WTC11 (cell line): Measurements from ENCODE around the gene SUN2. TPM values are rescaled to one million over a fixed set of nuclear protein-coding genes. Genes with fewer than 3 reads are reported as not detected.

ENCODE experiments used
- ATAC-seq: fragments of 200-7000 bp; cut with Tn5 transposase; 2 replicates; pipeline ENCODE4 v1.10.0; 2021; ENCODE audit warnings: mild to moderate bottlenecking, moderate library complexity
- CTCF ChIA-PET: fragments of 300-600 bp; sonication (Branson Sonifier 250); formaldehyde crosslinking; loops from one replicate; lab custom pipeline; 2021; ENCODE audit warnings: antibody characterized with exemption; lab: Charles Lee
- POLR2A ChIA-PET: fragments of 350-600 bp; sonication (Branson Sonifier 250); formaldehyde crosslinking; loops from one replicate; lab custom pipeline; 2021; ENCODE audit warnings: antibody characterized with exemption; lab: Charles Lee
- DNase-seq: peaks from one replicate; pipeline ENCODE4 v3.0.0; 2021; ENCODE audit warnings: low spot score
- H3K27ac Mint-ChIP-seq: 2 replicates; pipeline ENCODE4 v1.8.0; 2021; ENCODE audit warnings: mixed read lengths
- H3K27me3 Mint-ChIP-seq: 2 replicates; pipeline ENCODE4 v1.8.0; 2021; ENCODE audit warnings: low read depth, mild to moderate bottlenecking, moderate library complexity, mixed read lengths
- H3K36me3 Mint-ChIP-seq: 2 replicates; pipeline ENCODE4 v1.8.0; 2021; ENCODE audit warnings: mixed read lengths
- H3K4me1 Mint-ChIP-seq: 2 replicates; pipeline ENCODE4 v1.8.0; 2022; ENCODE audit warnings: mixed read lengths
- H3K4me3 Mint-ChIP-seq: 2 replicates; pipeline ENCODE4 v1.8.0; 2021; ENCODE audit warnings: mild to moderate bottlenecking, moderate library complexity, mixed read lengths
- H3K9me3 Mint-ChIP-seq: 2 replicates; pipeline ENCODE4 v1.8.0; 2021; ENCODE audit warnings: mixed read lengths
- AFF4 ChIP-seq: sonication (generic); formaldehyde crosslinking; IDR thresholded peaks from 2 replicates; pipeline ENCODE4 v1.8.1; 2023; ENCODE audit warnings: mild to moderate bottlenecking, missing genetic modification reagents, borderline replicate concordance
- CBFB ChIP-seq: sonication (generic); formaldehyde crosslinking; IDR thresholded peaks from 2 replicates; pipeline ENCODE4 v1.8.1; 2022; ENCODE audit warnings: mild to moderate bottlenecking, low read depth, missing genetic modification reagents
- CREB1 ChIP-seq: sonication (generic); formaldehyde crosslinking; IDR thresholded peaks from 2 replicates; pipeline ENCODE4 v1.8.0; 2023; ENCODE audit warnings: mild to moderate bottlenecking, missing genetic modification reagents
- E2F1 ChIP-seq: sonication (generic); formaldehyde crosslinking; IDR thresholded peaks from 2 replicates; pipeline ENCODE4 v1.8.0; 2022; ENCODE audit warnings: mild to moderate bottlenecking, missing genetic modification reagents
- E2F5 ChIP-seq: sonication (generic); formaldehyde crosslinking; IDR thresholded peaks from 2 replicates; pipeline ENCODE4 v1.8.1; 2022; ENCODE audit warnings: mild to moderate bottlenecking, moderate library complexity, missing genetic modification reagents
- ETV6 ChIP-seq: sonication (generic); formaldehyde crosslinking; IDR thresholded peaks from 2 replicates; pipeline ENCODE4 v1.8.1; 2022; ENCODE audit warnings: mild to moderate bottlenecking, missing genetic modification reagents
- FOXK1 ChIP-seq: sonication (generic); formaldehyde crosslinking; IDR thresholded peaks from 2 replicates; pipeline ENCODE4 v1.8.0; 2022; ENCODE audit warnings: mild to moderate bottlenecking, moderate library complexity, missing genetic modification reagents
- FOXP1 ChIP-seq: sonication (generic); formaldehyde crosslinking; IDR thresholded peaks from 2 replicates; pipeline ENCODE4 v1.8.0; 2022; ENCODE audit warnings: missing genetic modification reagents, mild to moderate bottlenecking, moderate library complexity, borderline replicate concordance
- GRHL2 ChIP-seq: fragments of 250-450 bp; sonication (Bioruptor Pico); IDR thresholded peaks from 2 replicates; pipeline ENCODE4 v1.8.0; 2022; ENCODE audit warnings: mild to moderate bottlenecking, moderate library complexity; ENCODE audit not compliant: insufficient replicate concordance, severe bottlenecking
- JAZF1 ChIP-seq: fragments of 250-450 bp; sonication (Bioruptor Pico); IDR thresholded peaks from 2 replicates; pipeline ENCODE4 v1.9.0; 2021; ENCODE audit warnings: moderate library complexity, mild to moderate bottlenecking, inconsistent platforms
- MXD4 ChIP-seq: fragments of 250-450 bp; sonication (Bioruptor Pico); IDR thresholded peaks from 2 replicates; pipeline ENCODE4 v1.8.0; 2021; ENCODE audit warnings: mild to moderate bottlenecking, moderate library complexity, borderline replicate concordance
- NFYB ChIP-seq: sonication (generic); formaldehyde crosslinking; conservative IDR thresholded peaks from 2 replicates; pipeline ENCODE4 v1.8.0; 2022; ENCODE audit warnings: low read depth, missing genetic modification reagents
- RELA ChIP-seq: sonication (generic); formaldehyde crosslinking; IDR thresholded peaks from 2 replicates; pipeline ENCODE4 v1.8.1; 2022; ENCODE audit warnings: missing genetic modification reagents, mild to moderate bottlenecking, borderline replicate concordance
- RORB ChIP-seq: fragments of 250-450 bp; sonication (Bioruptor Pico); IDR thresholded peaks from 2 replicates; pipeline ENCODE4 v1.9.0; 2021; ENCODE audit warnings: mild to moderate bottlenecking
- SMAD3 ChIP-seq: sonication (generic); formaldehyde crosslinking; IDR thresholded peaks from 2 replicates; pipeline ENCODE4 v1.8.0; 2022; ENCODE audit warnings: missing genetic modification reagents, mild to moderate bottlenecking, borderline replicate concordance
- SP1 ChIP-seq: sonication (generic); formaldehyde crosslinking; conservative IDR thresholded peaks from 2 replicates; pipeline ENCODE4 v1.8.1; 2022; ENCODE audit warnings: missing genetic modification reagents
- TEAD4 ChIP-seq: sonication (generic); formaldehyde crosslinking; IDR thresholded peaks from 2 replicates; pipeline ENCODE4 v1.8.0; 2022; ENCODE audit warnings: mild to moderate bottlenecking, missing genetic modification reagents
- TP53 ChIP-seq: sonication (generic); formaldehyde crosslinking; IDR thresholded peaks from 2 replicates; pipeline ENCODE4 v1.8.1; 2023; ENCODE audit warnings: mild to moderate bottlenecking, missing genetic modification reagents
- USF1 ChIP-seq: sonication (generic); formaldehyde crosslinking; IDR thresholded peaks from 2 replicates; pipeline ENCODE4 v1.8.0; 2022; ENCODE audit warnings: mild to moderate bottlenecking, missing genetic modification reagents
- USF2 ChIP-seq: sonication (generic); formaldehyde crosslinking; IDR thresholded peaks from 2 replicates; pipeline ENCODE4 v1.8.1; 2023; ENCODE audit warnings: mild to moderate bottlenecking, missing genetic modification reagents, moderate library complexity
- ZMAT4 ChIP-seq: fragments of 250-450 bp; sonication (Bioruptor Pico); IDR thresholded peaks from 2 replicates; pipeline ENCODE4 v1.9.0; 2021; ENCODE audit warnings: mild to moderate bottlenecking
- ZNF317 ChIP-seq: sonication (generic); formaldehyde crosslinking; IDR thresholded peaks from 2 replicates; pipeline ENCODE4 v1.8.1; 2023; ENCODE audit warnings: low read depth, mild to moderate bottlenecking, moderate library complexity, missing genetic modification reagents, borderline replicate concordance
- ZNF396 ChIP-seq: fragments of 250-450 bp; sonication (Bioruptor Pico); IDR thresholded peaks from 2 replicates; pipeline ENCODE4 v1.8.0; 2021; ENCODE audit warnings: mild to moderate bottlenecking, moderate library complexity, borderline replicate concordance
- ZNF423 ChIP-seq: fragments of 250-450 bp; sonication (Bioruptor Pico); IDR thresholded peaks from 2 replicates; pipeline ENCODE4 v2.1.2; 2022; ENCODE audit warnings: mild to moderate bottlenecking, moderate library complexity
- ZSCAN18 ChIP-seq: fragments of 250-450 bp; sonication (Bioruptor Pico); IDR thresholded peaks from 2 replicates; pipeline ENCODE4 v2.1.2; 2022; ENCODE audit warnings: mild to moderate bottlenecking, moderate library complexity
- total RNA-seq: library from RNA; stranded (reverse); gene quantifications from 3 replicates; pipeline ENCODE4 v1.2.3, GENCODE V29; 2021

The SUN2 gene
- total RNA-seq, 1 experiment from 2014 or later = 30.1 TPM

GRCh38 chr22:38795569-38795968, 39.8 kb upstream of the SUN2 start (continued):
- TF ChIP-seq E2F1 (CRISPR knock-in tag) = no peak
- TF ChIP-seq CREB1 (CRISPR knock-in tag) = no peak
- TF ChIP-seq USF1 (CRISPR knock-in tag) = no peak
- no peak for TF ChIP-seq ZSCAN18 (CRISPR knock-in tag)
- TF ChIP-seq E2F5 = no peak

- peak; percentile 98 for ATAC-seq
- DNase-seq = peak; percentile 94
- CTCF ChIA-PET = interaction anchor here (0.6 to 2.2 kb wide), 4 partner anchors 25 to 341 kb away, joined by 3 to 7 read pairs (median 4); no protein-coding TSS in a partner anchor
- H3K27me3 Mint-ChIP-seq = peaks cover 38% of the 10 kb centered on the region
- peaks cover 3% of the 10 kb centered on the region for H3K9me3 Mint-ChIP-seq
- peaks cover 10% of the 10 kb centered on the region for H3K4me1 Mint-ChIP-seq
- peak within 1 kb of the TSS; percentile 56; the same call in 1 of the 2 replicates for H3K27ac Mint-ChIP-seq
- POLR2A ChIA-PET = no interaction called here
- peak within 1 kb of the TSS; percentile 88 for H3K4me3 Mint-ChIP-seq
- no peaks in the 10 kb centered on the region for H3K36me3 Mint-ChIP-seq
- TF ChIP-seq USF2 = 0 out of 2 replicates have a peak, but pooled peaks have one; percentile 6
- 0 out of 2 replicates have a peak, but pooled peaks have one; percentile 10 for TF ChIP-seq ZNF423 (CRISPR knock-in tag)
- no peak for TF ChIP-seq CBFB (CRISPR knock-in tag)
- TF ChIP-seq JAZF1 (CRISPR knock-in tag) = no peak
- no peak for TF ChIP-seq ZNF396
- no peak for TF ChIP-seq FOXK1 (CRISPR knock-in tag)
- 0 out of 2 replicates have a peak, but pooled peaks have one; percentile 24 for TF ChIP-seq E2F5
- no peak for TF ChIP-seq RORB (CRISPR knock-in tag)
- TF ChIP-seq NFYB (CRISPR knock-in tag) = peak; percentile 50
- 0 out of 2 replicates have a peak, but pooled peaks have one; percentile 32 for TF ChIP-seq RELA (CRISPR knock-in tag)
- TF ChIP-seq AFF4 (CRISPR knock-in tag) = no peak
- 0 out of 2 replicates have a peak, but pooled peaks have one; percentile 42 for TF ChIP-seq SP1 (CRISPR knock-in tag)
- no peak for TF ChIP-seq ETV6
- no peak for TF ChIP-seq FOXP1 (CRISPR knock-in tag)
- no peak for TF ChIP-seq ZNF317 (CRISPR knock-in tag)
- TF ChIP-seq SMAD3 (CRISPR knock-in tag) = no peak
- TF ChIP-seq TEAD4 (CRISPR knock-in tag) = no peak
- TF ChIP-seq GRHL2 (CRISPR knock-in tag) = no peak
- TF ChIP-seq MXD4 = no peak
- no peak for TF ChIP-seq ZMAT4
- no peak for TF ChIP-seq TP53 (CRISPR knock-in tag)
These were observed 38.1 kb upstream of the SUN2 start, which contains the start of gene DNAL4 for GRCh38 chr22:38793721-38794466. TSS of gene DNAL4 (minus strand) at chr22:38794143. CDS start at chr22:38782731, 11,412 bp downstream.
